Activated T-cell treated with anti-CD3 and anti-CD28 coated beads, Interleukin-2, amount 50 U/mL, for 24 hours (primary cell): ENCODE measurements around the gene ABRACL.

Experiments used
- DNase-seq: peaks from one replicate; pipeline ENCODE4 v3.0.0-alpha.2; 2020
- H3K27ac Mint-ChIP-seq: 2 replicates; pipeline ENCODE4 v1.8.0; 2020; ENCODE audit warnings: mild to moderate bottlenecking, mixed read lengths
- H3K27me3 Mint-ChIP-seq: 2 replicates; pipeline ENCODE4 v1.8.0; 2020; ENCODE audit warnings: mixed read lengths
- H3K36me3 Mint-ChIP-seq: 2 replicates; pipeline ENCODE4 v1.8.0; 2020; ENCODE audit warnings: low read depth, mixed read lengths
- H3K4me1 Mint-ChIP-seq: 2 replicates; pipeline ENCODE4 v1.8.0; 2020; ENCODE audit warnings: low read depth, mixed read lengths
- H3K4me3 Mint-ChIP-seq: 2 replicates; pipeline ENCODE4 v1.8.0; 2020; ENCODE audit warnings: mild to moderate bottlenecking, moderate library complexity, mixed read lengths
- H3K9me3 Mint-ChIP-seq: 2 replicates; pipeline ENCODE4 v1.8.0; 2020; ENCODE audit warnings: mixed read lengths

Gene ABRACL

DNA sequence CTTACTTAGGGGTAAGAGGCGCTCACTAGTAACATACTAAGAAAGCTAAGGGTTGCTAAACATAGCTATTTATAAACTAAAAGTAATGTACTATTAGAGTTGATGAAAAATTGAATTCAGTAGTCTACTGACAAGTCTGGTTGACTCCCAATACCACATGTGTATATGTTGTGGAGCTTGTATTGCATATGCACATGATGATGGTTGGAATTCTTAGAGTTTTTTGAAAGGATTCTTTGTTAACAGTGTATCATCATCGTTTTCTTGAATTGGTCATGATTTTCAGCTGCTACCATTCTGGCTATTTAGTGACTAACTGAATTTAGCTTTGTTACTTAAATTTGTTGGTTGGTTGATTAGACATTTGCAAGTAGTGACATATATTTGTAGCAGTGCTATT, 27.2 kb downstream of the ABRACL start:
- DNase-seq: no peak
- Mint-ChIP-seq H3K9me3 (no peaks in the 10 kb centered on the region), H3K4me1 (peaks cover 9% of the 10 kb centered on the region), H3K27ac (no peak overlapping the region), H3K27me3 (no peaks in the 10 kb centered on the region), H3K4me3 (no peak overlapping the region), H3K36me3 (no peaks in the 10 kb centered on the region)

DNA sequence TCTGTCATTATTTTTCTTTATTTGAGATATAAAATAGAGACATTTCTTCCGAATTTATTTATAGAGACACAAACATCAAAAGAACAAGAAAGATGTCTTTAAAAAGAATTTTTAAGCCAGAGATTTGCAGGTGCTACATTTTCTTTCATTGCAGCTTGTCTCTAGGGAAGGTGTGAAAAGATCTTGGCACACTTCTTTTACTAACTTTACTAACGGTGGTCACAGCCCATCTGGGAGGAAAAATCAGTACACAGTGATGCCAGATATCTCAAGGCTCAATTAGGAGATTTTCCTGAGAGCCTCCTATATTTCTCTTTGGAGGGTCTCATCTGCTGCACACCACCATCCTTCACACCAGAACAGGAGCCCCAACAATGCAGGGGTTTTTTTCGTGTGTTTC, 29.5 kb downstream of the ABRACL start:
- H3K27ac Mint-ChIP-seq: no peak overlapping the region
- H3K4me1 Mint-ChIP-seq: peaks cover 11% of the 10 kb centered on the region
- no peak for DNase-seq
- H3K9me3 Mint-ChIP-seq: no peaks in the 10 kb centered on the region
- no peaks in the 10 kb centered on the region for H3K36me3 Mint-ChIP-seq
- H3K27me3 Mint-ChIP-seq: no peaks in the 10 kb centered on the region
- no peak overlapping the region for H3K4me3 Mint-ChIP-seq

DNA sequence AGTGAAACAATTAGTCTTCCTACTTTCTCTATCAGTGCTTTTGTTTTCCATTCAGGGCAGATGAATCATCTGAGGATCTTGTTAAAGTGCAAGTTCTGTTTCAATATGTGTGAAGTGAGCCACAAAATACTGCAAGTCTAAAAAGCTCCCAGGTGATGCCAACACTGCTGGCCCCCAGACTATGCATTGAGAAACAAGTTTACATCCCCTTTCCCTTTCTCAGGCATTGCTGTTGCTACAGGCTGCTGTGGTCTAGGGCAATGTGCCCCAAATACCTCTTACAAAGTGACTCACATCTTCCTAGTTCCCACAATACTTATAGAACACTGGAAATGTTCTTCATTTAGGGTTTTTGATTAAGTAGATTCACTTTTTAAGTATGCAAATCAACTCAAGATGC, 31.8 kb downstream of the ABRACL start:
- Mint-ChIP-seq H3K36me3 (no peaks in the 10 kb centered on the region), H3K27me3 (no peaks in the 10 kb centered on the region), H3K9me3 (no peaks in the 10 kb centered on the region), H3K4me1 (peaks cover 11% of the 10 kb centered on the region), H3K4me3 (no peak overlapping the region), H3K27ac (no peak overlapping the region)
- no peak for DNase-seq

DNA sequence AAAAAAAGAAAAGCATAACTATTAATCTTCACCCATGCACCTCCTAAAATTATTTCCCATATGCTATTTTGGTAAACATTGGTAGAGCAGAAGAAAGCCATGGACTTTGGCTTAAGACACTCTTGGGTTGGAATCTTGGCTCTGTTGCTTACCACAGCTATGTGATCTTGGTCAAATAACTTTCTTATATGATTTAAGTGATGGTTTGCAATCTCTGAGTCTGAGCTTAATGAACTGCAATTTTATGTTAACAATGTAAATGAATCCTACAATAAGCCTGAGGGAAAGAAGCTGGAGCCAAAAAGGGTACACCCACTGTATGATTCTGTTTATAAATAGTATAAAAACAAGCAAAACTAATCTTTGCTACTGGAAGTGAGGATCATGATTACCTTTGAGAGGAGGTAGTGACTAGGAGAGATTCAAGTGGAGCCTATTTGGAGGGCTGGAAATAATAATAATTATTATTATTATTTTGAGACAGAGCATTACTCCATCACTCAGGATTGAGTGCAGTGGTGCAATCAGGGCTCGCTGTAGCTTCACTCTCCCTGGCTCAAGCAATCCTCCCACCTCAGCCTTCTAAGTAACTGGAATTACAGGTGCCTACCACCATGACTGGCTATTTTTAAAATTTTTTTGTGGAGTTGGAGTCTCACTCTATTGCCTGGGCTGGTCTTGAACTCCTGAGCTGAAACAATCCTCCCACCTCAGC, 34.5 kb downstream of the ABRACL start:
- Mint-ChIP-seq H3K27ac (no peak overlapping the region), H3K9me3 (no peaks in the 10 kb centered on the region), H3K4me3 (no peak overlapping the region), H3K27me3 (no peaks in the 10 kb centered on the region), H3K36me3 (no peaks in the 10 kb centered on the region), H3K4me1 (peaks cover 11% of the 10 kb centered on the region)
- no peak for DNase-seq

DNA sequence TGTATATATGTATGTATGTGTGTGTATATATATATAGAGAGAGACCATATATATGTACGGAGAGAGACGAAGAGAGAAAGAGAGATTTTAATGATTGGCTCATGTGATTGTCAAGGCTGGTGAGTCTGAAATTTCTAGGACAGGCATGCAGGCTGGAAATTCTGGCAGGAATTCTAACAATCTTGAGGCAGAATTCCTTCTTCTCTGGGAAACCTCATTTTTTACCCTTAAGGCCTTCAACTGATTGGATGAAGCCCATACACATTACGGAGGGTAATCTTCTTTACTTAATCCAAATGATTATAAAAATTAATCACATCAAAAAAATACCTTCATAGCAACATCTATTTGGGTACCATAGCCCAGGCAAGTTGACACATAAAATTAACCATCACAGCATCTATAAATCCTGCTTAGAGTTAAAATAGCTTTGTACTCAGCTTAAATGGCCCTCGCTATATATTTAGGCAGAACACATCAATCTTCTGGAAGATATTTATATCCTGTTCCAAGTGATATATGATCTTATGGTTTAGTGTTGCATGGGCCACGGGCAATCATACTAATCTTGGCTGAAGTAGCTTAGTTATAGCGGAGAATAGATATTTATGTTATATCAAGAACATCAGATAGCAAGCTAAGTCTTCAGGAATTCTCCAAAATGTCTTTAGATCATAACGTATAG, 36.6 kb downstream of the ABRACL start:
- no peaks in the 10 kb centered on the region for H3K27me3 Mint-ChIP-seq
- no peak for DNase-seq

DNA sequence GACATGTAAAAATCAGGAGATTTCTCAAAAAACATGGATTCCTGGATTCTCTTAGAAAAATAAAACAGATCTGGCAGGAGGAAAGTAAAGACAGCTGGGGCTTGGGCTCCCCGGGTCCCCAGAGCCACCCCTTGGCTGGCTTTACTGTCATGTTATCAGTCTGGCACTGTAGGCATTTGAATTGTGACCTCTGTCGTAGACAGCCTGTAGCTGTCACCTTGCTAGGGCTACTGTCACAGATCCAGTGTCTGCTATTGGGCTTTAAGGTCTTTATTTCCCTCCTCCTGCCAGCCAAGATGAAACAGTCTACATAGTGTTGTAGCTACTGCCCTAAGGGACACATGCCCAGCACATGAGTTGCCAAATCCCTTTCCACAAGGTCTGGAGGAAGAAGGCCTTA, 37.5 kb downstream of the ABRACL start:
- no peaks in the 10 kb centered on the region for H3K27me3 Mint-ChIP-seq
- no peak overlapping the region for H3K27ac Mint-ChIP-seq
- no peaks in the 10 kb centered on the region for H3K9me3 Mint-ChIP-seq
- DNase-seq: no peak
- no peaks in the 10 kb centered on the region for H3K36me3 Mint-ChIP-seq
- no peak overlapping the region for H3K4me3 Mint-ChIP-seq
- H3K4me1 Mint-ChIP-seq: no peaks in the 10 kb centered on the region

More for the DNA sequence above, 36.6 kb downstream of the ABRACL start:
- Mint-ChIP-seq H3K27ac (no peak overlapping the region), H3K4me1 (peaks cover 8% of the 10 kb centered on the region), H3K9me3 (no peaks in the 10 kb centered on the region), H3K36me3 (no peaks in the 10 kb centered on the region), H3K4me3 (no peak overlapping the region)

DNA sequence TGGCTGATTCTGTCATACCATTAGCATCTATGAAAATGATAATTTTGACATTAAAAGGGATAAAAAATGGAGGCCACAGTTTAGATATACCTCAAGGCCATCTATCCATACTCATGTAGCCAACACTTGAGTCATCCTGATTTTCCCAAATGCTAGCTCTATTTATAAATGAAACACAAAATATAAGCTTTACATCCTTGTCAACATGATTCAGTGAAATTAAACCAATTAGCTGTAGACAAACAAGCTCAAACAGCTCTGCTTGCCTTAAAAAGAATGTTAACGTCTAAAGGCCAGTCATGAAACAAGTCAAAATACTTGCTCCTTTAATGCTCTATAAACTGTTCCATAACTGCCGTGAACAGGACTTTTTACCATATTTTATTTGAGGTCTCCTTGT, 40.3 kb downstream of the ABRACL start:
- no peaks in the 10 kb centered on the region for H3K4me1 Mint-ChIP-seq
- H3K4me3 Mint-ChIP-seq: no peak overlapping the region
- H3K36me3 Mint-ChIP-seq: no peaks in the 10 kb centered on the region
- DNase-seq: no peak
- H3K27me3 Mint-ChIP-seq: no peaks in the 10 kb centered on the region
- H3K9me3 Mint-ChIP-seq: no peaks in the 10 kb centered on the region
- H3K27ac Mint-ChIP-seq: no peak overlapping the region

DNA sequence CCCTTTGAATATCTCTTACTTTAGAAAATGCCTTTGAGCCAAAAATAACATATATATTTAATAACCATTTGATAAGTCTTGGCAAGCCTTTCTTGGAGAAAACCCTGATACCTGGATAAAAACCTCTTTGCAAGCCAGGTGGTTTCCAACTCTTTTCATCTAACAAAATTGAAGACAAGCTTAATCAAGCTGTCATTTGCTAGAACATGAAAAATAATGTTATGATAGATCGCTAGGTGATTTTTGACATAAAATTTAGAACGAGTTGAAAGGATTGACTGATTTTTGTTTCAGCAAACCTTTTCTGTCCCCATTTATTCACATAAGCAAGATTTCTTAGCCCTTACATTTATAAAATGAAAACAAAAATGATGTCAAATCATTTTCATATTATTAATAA, 44.6 kb downstream of the ABRACL start:
- Mint-ChIP-seq H3K4me3 (no peak overlapping the region), H3K9me3 (no peaks in the 10 kb centered on the region), H3K27me3 (no peaks in the 10 kb centered on the region), H3K27ac (no peak overlapping the region), H3K4me1 (no peaks in the 10 kb centered on the region), H3K36me3 (no peaks in the 10 kb centered on the region)
- DNase-seq: no peak

DNA sequence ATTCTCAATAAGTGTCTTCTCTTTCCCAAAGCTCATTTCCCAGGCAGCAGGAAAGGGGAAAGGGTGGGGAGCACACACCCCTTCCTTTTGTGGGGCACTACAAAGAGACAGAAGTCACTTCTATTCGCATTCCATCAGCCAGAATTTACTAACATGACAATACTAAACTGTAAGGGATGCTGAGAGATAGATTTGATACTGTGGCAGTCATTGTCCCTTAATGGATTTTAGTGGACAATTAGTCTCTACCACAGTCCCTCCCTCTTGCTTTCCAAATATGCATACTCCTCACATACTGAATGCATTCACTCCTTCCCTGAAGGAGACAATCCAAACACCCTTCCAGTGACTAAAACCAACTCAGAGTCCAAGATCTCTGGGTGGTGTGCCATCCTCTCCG, 50.5 kb downstream of the ABRACL start:
- no peaks in the 10 kb centered on the region for H3K36me3 Mint-ChIP-seq
- H3K4me3 Mint-ChIP-seq: no peak overlapping the region
- DNase-seq: no peak
- H3K9me3 Mint-ChIP-seq: no peaks in the 10 kb centered on the region
- no peaks in the 10 kb centered on the region for H3K27me3 Mint-ChIP-seq
- H3K4me1 Mint-ChIP-seq: peaks cover 5% of the 10 kb centered on the region
- no peak overlapping the region for H3K27ac Mint-ChIP-seq

DNA sequence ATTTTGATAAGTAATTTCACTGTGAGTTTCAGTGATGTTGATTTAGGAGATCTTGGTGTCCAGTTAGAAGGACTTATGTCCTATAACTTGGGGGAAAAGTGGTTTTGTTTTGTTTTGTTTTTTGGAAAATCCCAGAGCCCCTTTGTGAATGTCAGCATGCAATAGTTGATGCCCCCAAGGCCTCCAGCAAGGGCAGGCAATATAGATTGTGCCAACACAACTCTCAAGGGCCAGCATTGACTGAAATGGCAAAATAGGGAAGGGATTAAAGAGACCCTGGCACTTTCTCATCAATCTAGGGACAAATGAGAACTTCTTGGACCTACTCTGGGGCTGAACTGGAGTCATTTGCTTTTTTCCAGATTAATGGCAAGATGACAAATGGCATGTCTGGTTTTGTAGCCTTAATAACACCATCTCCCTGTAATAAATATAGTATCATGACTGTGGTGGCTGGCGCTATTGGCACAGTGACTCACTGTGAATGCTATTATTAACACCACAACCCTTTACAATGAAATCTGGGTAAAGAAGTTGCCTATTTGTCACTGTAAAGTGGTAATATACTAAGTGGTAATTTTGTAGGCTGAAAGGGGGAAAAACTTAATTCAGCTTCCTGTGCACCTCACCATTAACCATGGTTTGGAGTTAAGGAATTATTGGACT, 51.8 kb downstream of the ABRACL start:
- no peak overlapping the region for H3K27ac Mint-ChIP-seq
- no peaks in the 10 kb centered on the region for H3K36me3 Mint-ChIP-seq
- DNase-seq: no peak
- peaks cover 5% of the 10 kb centered on the region for H3K4me1 Mint-ChIP-seq
- H3K4me3 Mint-ChIP-seq: no peak overlapping the region
- no peaks in the 10 kb centered on the region for H3K27me3 Mint-ChIP-seq
- no peaks in the 10 kb centered on the region for H3K9me3 Mint-ChIP-seq

DNA sequence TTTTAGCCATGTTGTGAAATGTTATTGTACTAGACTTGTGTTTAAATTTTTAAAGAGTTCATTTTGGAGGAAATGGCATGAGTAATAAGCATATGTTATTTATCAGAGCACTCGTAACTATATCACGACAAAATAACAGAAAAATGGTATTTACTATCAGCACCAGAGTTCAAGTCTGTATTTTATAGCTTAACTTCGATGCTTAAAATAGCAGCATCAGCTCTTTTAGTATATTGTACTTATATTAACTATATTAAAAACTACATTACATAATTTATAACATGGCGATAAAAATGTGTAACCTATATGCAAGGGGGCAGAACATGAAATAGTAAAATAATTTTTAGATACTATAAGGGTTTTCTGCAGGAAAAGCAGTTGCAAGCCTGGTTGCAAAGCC, 52.9 kb downstream of the ABRACL start:
- H3K36me3 Mint-ChIP-seq: no peaks in the 10 kb centered on the region
- peaks cover 5% of the 10 kb centered on the region for H3K4me1 Mint-ChIP-seq
- no peak overlapping the region for H3K4me3 Mint-ChIP-seq
- no peak overlapping the region for H3K27ac Mint-ChIP-seq
- H3K27me3 Mint-ChIP-seq: no peaks in the 10 kb centered on the region
- no peaks in the 10 kb centered on the region for H3K9me3 Mint-ChIP-seq
- DNase-seq: no peak

DNA sequence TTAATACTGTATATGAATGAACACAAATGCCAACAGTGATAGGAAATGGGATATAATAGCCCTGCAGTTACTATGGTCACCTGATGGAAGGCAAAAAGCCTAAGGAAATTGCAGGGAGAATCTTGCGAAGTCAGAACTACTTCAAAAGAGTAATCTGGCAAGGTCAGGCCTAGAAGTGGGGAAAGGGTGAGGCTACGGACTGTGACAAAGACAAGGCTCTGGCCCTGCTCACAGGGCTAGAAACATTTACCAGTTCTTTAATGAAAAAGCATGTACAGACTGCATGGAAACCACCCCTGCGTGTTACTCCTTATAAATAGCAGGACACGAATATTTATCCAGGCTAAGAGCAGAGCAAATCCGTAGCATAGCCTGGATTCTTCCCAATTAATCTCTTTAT, 53.8 kb downstream of the ABRACL start:
- Mint-ChIP-seq H3K4me1 (peaks cover 5% of the 10 kb centered on the region), H3K27me3 (no peaks in the 10 kb centered on the region), H3K27ac (no peak overlapping the region), H3K4me3 (no peak overlapping the region), H3K36me3 (no peaks in the 10 kb centered on the region), H3K9me3 (no peaks in the 10 kb centered on the region)
- DNase-seq: no peak

DNA sequence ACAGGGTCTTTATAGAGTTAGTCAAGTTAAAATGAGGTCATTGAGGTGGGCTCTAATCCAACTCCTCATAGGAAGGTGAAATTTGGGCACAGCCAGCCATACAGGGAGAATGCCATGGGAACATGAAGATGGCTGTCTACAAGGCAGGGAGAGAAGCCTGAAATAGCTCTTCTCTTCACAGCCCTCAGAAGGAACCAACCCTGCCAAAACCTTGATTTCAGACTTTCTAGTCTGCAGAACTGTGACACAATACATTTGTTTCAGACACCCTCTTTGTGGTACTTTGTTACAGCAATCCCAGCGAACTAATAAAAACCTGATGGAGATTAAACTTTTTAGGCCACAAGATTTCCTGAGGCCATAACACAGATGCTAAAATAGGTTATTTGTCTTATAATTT, 63.3 kb downstream of the ABRACL start:
- H3K27ac Mint-ChIP-seq: no peak overlapping the region
- DNase-seq: no peak
- H3K27me3 Mint-ChIP-seq: no peaks in the 10 kb centered on the region
- peaks cover 4% of the 10 kb centered on the region for H3K9me3 Mint-ChIP-seq
- H3K4me1 Mint-ChIP-seq: no peaks in the 10 kb centered on the region
- H3K4me3 Mint-ChIP-seq: no peak overlapping the region
- no peaks in the 10 kb centered on the region for H3K36me3 Mint-ChIP-seq
